Upper lobe of right lung (tissue), 1 donor: ENCODE results near the gene MPV17L2. TPM values are rescaled to one million over a fixed set of nuclear protein-coding genes. Genes with fewer than 3 reads are reported as not detected.
A peak's percentile ranks its signal among the peaks of the same experiment; 100 is the strongest.

Source experiments
- ATAC-seq: fragments of 200-7000 bp; cut with Tn5 transposase; one replicate; pipeline ENCODE4 v1.9.1; 2020; ENCODE audit warnings: mild to moderate bottlenecking, moderate library complexity
- DNase-seq: peaks from one replicate; pipeline ENCODE4 v3.0.0-alpha.2; 2020
- H3K27ac ChIP-seq: fragments of 200-600 bp; one replicate; pipeline ENCODE4 v1.8.0; 2022
- H3K27me3 ChIP-seq: fragments of 200-600 bp; one replicate; pipeline ENCODE4 v1.8.0; 2022; ENCODE audit warnings: mild to moderate bottlenecking
- H3K36me3 ChIP-seq: fragments of 200-600 bp; one replicate; pipeline ENCODE4 v1.8.0; 2022
- H3K4me1 ChIP-seq: fragments of 200-600 bp; one replicate; pipeline ENCODE4 v1.8.0; 2022
- H3K4me3 ChIP-seq: fragments of 200-600 bp; one replicate; pipeline ENCODE4 v1.8.0; 2022; ENCODE audit warnings: mild to moderate bottlenecking
- H3K9me3 ChIP-seq: fragments of 200-600 bp; one replicate; pipeline ENCODE4 v1.8.0; 2022
- CTCF ChIP-seq: fragments of 200-600 bp; IDR thresholded peaks from one replicate; pipeline ENCODE4 v1.8.0; 2022; ENCODE audit warnings: antibody characterized with exemption
- intact Hi-C: fragments of 100-400 bp; cut with DNase I; formaldehyde crosslinking; loops from one replicate; pipeline ENCODE4 v1.11.0; 2022
- total RNA-seq: library from RNA; stranded (reverse); fragmentation: NEBNext Ultra II Directional; extraction: Animal tissue kit (Norgen Biotek cat#: 25700); gene quantifications from one replicate; pipeline ENCODE4 v1.2.1, GENCODE V29; 2021
- donor health status: DM: no; HTN: yes; CAD: no; lungs with severe emphysema.

The MPV17L2 gene
- total RNA-seq, 1 donor from 2014 or later = 8.2 TPM

GRCh38 chr19:18227781-18228271, 34.8 kb downstream of the MPV17L2 start:
- no peak for DNase-seq
- Histone ChIP-seq H3K9me3 (no peaks in the 10 kb centered on the region), H3K27ac (no peak overlapping the region), H3K4me3 (no peak overlapping the region), H3K36me3 (no peaks in the 10 kb centered on the region), H3K27me3 (peaks cover 41% of the 10 kb centered on the region), H3K4me1 (peaks cover 13% of the 10 kb centered on the region)
- no peak for TF ChIP-seq CTCF
- intact Hi-C loops = no loop called here
- no peak for ATAC-seq

GRCh38 chr19:18229474-18229873, 36.5 kb downstream of the MPV17L2 start:
- DNase-seq = no peak
- intact Hi-C loops = no loop called here
- H3K27me3 ChIP-seq = peaks cover 56% of the 10 kb centered on the region
- ATAC-seq = no peak
- no peak overlapping the region for H3K27ac ChIP-seq
- H3K36me3 ChIP-seq = no peaks in the 10 kb centered on the region
- peak; percentile 45 for TF ChIP-seq CTCF
- no peak overlapping the region for H3K4me3 ChIP-seq
- no peaks in the 10 kb centered on the region for H3K9me3 ChIP-seq
- peaks cover 11% of the 10 kb centered on the region for H3K4me1 ChIP-seq

- ATAC-seq (no peak), DNase-seq (no peak)
- Histone ChIP-seq H3K27ac (no peak overlapping the region), H3K4me3 (no peak overlapping the region), H3K36me3 (no peaks in the 10 kb centered on the region), H3K27me3 (peaks cover 54% of the 10 kb centered on the region), H3K4me1 (peaks cover 7% of the 10 kb centered on the region), H3K9me3 (no peaks in the 10 kb centered on the region)
- intact Hi-C loops = no loop called here
- no peak for TF ChIP-seq CTCF
Observed at GRCh38 chr19:18229915-18230314, 36.9 kb downstream of the MPV17L2 start.

GRCh38 chr19:18230941-18231734, 38.1 kb downstream of the MPV17L2 start:
- no peak overlapping the region for H3K27ac ChIP-seq
- H3K36me3 ChIP-seq = no peaks in the 10 kb centered on the region
- no peak for TF ChIP-seq CTCF
- intact Hi-C loops = no loop called here
- DNase-seq (no peak), ATAC-seq (no peak)
- H3K27me3 ChIP-seq = peaks cover 47% of the 10 kb centered on the region
- no peaks in the 10 kb centered on the region for H3K9me3 ChIP-seq
- H3K4me1 ChIP-seq = peaks cover 5% of the 10 kb centered on the region
- H3K4me3 ChIP-seq = no peak overlapping the region

GRCh38 chr19:18231775-18232174, 38.8 kb downstream of the MPV17L2 start:
- peaks cover 5% of the 10 kb centered on the region for H3K4me1 ChIP-seq
- H3K36me3 ChIP-seq = no peaks in the 10 kb centered on the region
- H3K4me3 ChIP-seq = no peak overlapping the region
- intact Hi-C loops = no loop called here
- H3K27ac ChIP-seq = no peak overlapping the region
- H3K9me3 ChIP-seq = no peaks in the 10 kb centered on the region
- ATAC-seq = no peak
- no peak for TF ChIP-seq CTCF
- no peak for DNase-seq
- H3K27me3 ChIP-seq = peaks cover 43% of the 10 kb centered on the region
